Psoas muscle (tissue), 8 donors: ENCODE results near the gene DVL1. TPM values are rescaled to one million over a fixed set of nuclear protein-coding genes. Genes with fewer than 3 reads are reported as not detected.

ENCODE experiments used
- ATAC-seq, 4 donors: fragments of 200-7000 bp; cut with Tn5 transposase; one replicate each; pipeline ENCODE4 v1.9.1; 2020; ENCODE audit warnings: moderate library complexity in 3 of 4, mild to moderate bottlenecking in 2 of 4
- DNase-seq, 2 donors: peaks; one replicate each; pipeline ENCODE4 v3.0.0-alpha.2; 2020
- H3K27ac ChIP-seq: fragments of 200-600 bp; one replicate; pipeline ENCODE4 v1.8.0; 2022
- H3K27me3 ChIP-seq, 3 donors: fragments of 200-600 bp in 1 of 3; one replicate each; pipeline versions ENCODE4 v1.6.1 to v1.8.0; 2013 to 2022; ENCODE audit warnings: low read length in 2 of 3, mild to moderate bottlenecking in 2 of 3, moderate library complexity in 1 of 3; ENCODE audit not compliant: insufficient read depth in 3 of 3
- H3K36me3 ChIP-seq, 2 donors: fragments of 200-600 bp in 1 of 2; one replicate each; pipeline versions ENCODE4 v1.6.1 to v1.8.0; 2013 to 2022; ENCODE audit warnings: low read depth in 1 of 2, mild to moderate bottlenecking in 1 of 2, moderate library complexity in 1 of 2; ENCODE audit not compliant: insufficient read depth in 1 of 2
- H3K4me1 ChIP-seq: fragments of 200-600 bp; one replicate; pipeline ENCODE4 v1.8.0; 2022
- H3K4me3 ChIP-seq: fragments of 200-600 bp; one replicate; pipeline ENCODE4 v1.8.0; 2022; ENCODE audit warnings: mild to moderate bottlenecking
- H3K9me3 ChIP-seq: fragments of 200-600 bp; one replicate; pipeline ENCODE4 v1.8.0; 2022
- CTCF ChIP-seq: fragments of 200-600 bp; IDR thresholded peaks from one replicate; pipeline ENCODE4 v1.8.0; 2022; ENCODE audit warnings: antibody characterized with exemption
- WGBS, 3 donors: extraction: QIAGEN DNeasy Blood & Tissue Kit; methylation state at CpG; one replicate each; pipeline versions ENCODE4 v1.1.6 to v1.1.7; 2013; 5-methylcytosine and 5-hydroxymethylcytosine counted together
- intact Hi-C, 2 donors: fragments of 100-400 bp; cut with DNase I; formaldehyde crosslinking; loops; one replicate each; pipeline versions ENCODE4 v1.11.0 to v1.14.2; 2022
- polyA plus RNA-seq, 3 donors: library from polyadenylated mRNA; stranded (reverse); fragments of 200-250 nt; gene quantifications; one replicate each; pipeline ENCODE4 v1.2.3, GENCODE V29; 2013
- total RNA-seq, 4 donors: library from RNA; stranded (reverse); fragmentation: NEBNext Ultra II Directional in 2 of 4; extraction: Animal tissue kit (Norgen Biotek cat#: 25700) in 2 of 4; gene quantifications; one replicate each; pipeline versions ENCODE4 v1.2.1 to v1.2.4, GENCODE V29; 2021 to 2023
- donor health status: healthy with polysubstance abuse.
- donor health status: DM: no; HTN: no; CAD: no; lungs with moderate emphysema.
- donor health status: Bipolar disorder and iron deficiency.
- donor health status: healthy.
- donor health status: DM: yes; HTN: yes; CAD: no.
- donor health status: DM: no; HTN: no; CAD: no.
- donor health status: DM: no; HTN: no; CAD: no.
- donor health status: DM: yes; HTN: yes; CAD: no.

The DVL1 gene
- total and polyA plus RNA-seq, 7 donors: 162 to 215 (median 208) TPM

- Histone ChIP-seq H3K27ac (no peak overlapping the region), H3K27me3 (no peaks in the 10 kb centered on the region), H3K9me3 (no peaks in the 10 kb centered on the region), H3K36me3 (peaks cover 0 to 17% of the 10 kb centered on the region in 2 donors), H3K4me3 (no peak overlapping the region), H3K4me1 (peaks cover 10% of the 10 kb centered on the region)
- no peak for TF ChIP-seq CTCF
- intact Hi-C loops: no loop called here
- no peak for ATAC-seq
- peak in 1 of 2 donors; percentile 42 for DNase-seq
- WGBS, 3 donors: 89 to 91% (median 89%) methylated on average over 15 to 16 of the region's 16 CpGs
These were observed 31.6 kb upstream of the DVL1 start for GRCh38 chr1:1380860-1381259.

DNA sequence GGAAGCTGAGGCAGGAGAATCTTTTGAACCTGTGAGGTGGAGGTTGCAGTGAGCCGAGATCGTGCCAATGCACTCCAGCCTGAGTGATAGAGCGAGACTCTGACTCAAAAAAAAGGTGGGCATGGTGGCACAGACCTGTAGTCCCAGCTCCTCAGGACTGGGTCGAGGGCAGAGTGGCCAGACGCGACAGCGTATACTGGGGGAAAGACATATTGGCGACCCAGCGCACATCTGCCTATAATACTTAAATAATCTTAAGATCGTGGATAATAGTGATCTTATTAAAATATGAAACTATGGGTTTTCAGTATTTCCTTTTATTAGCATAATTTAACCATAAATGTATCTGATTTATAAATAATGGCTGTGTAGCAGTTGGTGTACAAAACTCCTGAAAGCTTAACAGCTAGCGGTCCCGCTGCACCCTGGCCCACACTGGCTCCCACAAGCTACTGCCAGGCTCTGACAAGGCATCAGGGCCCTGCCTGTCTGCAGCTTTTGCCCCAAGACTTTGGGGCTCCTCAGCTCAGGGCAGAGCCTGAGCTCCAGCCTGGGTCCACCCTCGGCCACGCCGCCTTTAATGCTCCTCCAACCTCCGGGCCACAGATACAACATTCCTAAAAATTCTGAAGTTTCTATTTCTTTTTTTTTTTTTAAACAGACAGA, 28.5 kb upstream of the DVL1 start:
- ATAC-seq: no peak
- no peak overlapping the region for H3K4me3 ChIP-seq
- intact Hi-C loops: no loop called here

DNA sequence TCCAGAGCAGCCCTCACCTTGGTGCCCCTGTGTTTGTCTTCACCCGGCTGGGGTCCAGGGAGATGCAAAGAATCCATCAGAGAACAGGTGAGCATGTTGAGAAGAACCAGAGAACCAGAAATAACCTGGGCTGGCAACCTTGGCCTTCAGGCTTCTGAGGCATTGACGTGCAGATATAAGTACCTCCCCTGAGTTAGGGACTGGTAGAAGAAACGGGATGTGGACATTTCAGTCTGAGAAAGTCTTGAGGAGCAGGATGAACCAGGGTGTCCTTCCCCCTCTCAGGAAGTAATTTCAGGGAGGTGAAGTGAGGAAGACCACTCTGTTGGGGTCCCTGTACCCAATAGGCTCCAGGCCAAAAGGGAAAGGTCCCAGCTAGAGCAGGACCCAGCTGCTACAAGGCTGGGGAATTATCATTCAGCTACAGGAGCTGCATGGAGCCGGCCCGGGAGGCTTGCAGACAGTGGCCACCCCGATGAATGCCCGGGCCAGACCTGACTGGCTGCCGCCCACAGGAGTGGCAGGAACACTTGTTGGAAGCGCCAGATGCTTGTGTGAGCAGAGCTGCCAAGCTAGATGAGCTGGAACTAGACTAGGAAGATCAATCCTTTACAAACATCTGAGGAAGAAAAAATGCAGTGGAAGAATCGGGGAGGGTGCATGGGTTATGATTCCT, 27.5 kb upstream of the DVL1 start:
- WGBS, 3 donors: 60 to 71% (median 65%) methylated on average over 10 of the region's 10 CpGs
- H3K9me3 ChIP-seq: no peaks in the 10 kb centered on the region
- no peak for ATAC-seq
- H3K27ac ChIP-seq: peak overlapping the region; percentile 1
- peaks cover 31% of the 10 kb centered on the region for H3K4me1 ChIP-seq
- TF ChIP-seq CTCF: no peak
- DNase-seq: peak in 1 of 2 donors; percentile 49
- no peak overlapping the region for H3K4me3 ChIP-seq
- intact Hi-C loops: no loop called here
- H3K36me3 ChIP-seq: peaks cover 0 to 12% of the 10 kb centered on the region in 2 donors
- no peaks in the 10 kb centered on the region for H3K27me3 ChIP-seq

More for the DNA sequence above, 28.5 kb upstream of the DVL1 start:
- WGBS, 3 donors: 92 to 95% (median 94%) methylated on average over 16 of the region's 16 CpGs
- H3K36me3 ChIP-seq: peaks cover 0 to 12% of the 10 kb centered on the region in 2 donors
- no peak overlapping the region for H3K27ac ChIP-seq
- H3K4me1 ChIP-seq: peaks cover 22% of the 10 kb centered on the region
- no peaks in the 10 kb centered on the region for H3K9me3 ChIP-seq
- no peaks in the 10 kb centered on the region for H3K27me3 ChIP-seq
- no peak for TF ChIP-seq CTCF
- DNase-seq: peak in 1 of 2 donors; percentile 41

DNA sequence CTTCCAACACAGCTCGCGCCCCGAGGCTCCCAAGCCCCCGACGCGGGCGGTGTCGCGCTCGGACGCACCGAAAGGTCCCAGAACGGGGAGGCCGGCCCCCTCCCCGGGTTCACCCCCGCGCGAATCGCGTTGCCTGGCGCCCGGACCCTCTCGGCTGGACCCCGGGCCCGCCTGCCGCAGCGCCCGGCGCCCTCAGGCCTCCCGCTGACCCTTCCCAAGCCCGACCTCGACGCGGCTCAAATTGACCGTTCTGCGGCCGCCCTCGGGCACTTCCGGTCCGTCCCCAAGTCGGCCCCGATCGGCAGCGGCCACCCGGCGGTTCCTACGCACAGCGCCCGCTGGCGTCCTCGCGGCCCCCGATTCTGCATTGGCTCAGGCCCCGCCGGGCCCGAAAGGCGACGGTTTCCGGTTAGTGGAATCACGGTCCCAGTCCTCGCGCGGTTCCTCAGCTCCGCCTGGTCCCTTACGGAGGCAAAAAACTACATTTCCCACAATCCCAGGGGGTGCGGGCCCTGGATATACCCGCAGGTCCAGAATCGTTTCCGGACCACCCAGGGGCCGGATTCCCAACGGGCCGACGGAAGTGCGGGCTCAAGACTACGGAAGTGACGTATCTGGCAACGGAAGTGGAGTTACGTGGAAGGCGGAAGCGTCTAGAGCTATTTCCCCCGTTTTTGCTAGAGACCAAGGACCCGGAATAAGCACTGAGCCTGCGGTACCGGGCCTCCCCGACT, 25.9 kb upstream of the DVL1 start, which contains the start of gene AURKAIP1:
TSS of gene AURKAIP1 (minus strand) at position 279 of the 734 bp plus-strand sequence. CDS start 451 bp downstream, outside the sequence.
- H3K4me3 ChIP-seq: peak within 1 kb of the TSS; percentile 87
- WGBS, 3 donors: 0 to 1% (median 1%) methylated on average over 79 to 85 of the region's 85 CpGs
- peak; percentile 29 for TF ChIP-seq CTCF
- H3K4me1 ChIP-seq: peaks cover 32% of the 10 kb centered on the region
- H3K9me3 ChIP-seq: no peaks in the 10 kb centered on the region
- intact Hi-C loops: loop anchor here in 1 of 2 donors (2.0 kb wide), 1 partner anchor 24 kb away; the partner anchor contains the start of gene CCNL2
- peak within 1 kb of the TSS; percentile 90 for H3K27ac ChIP-seq
- no peaks in the 10 kb centered on the region for H3K27me3 ChIP-seq
- peaks cover 0 to 12% of the 10 kb centered on the region in 2 donors for H3K36me3 ChIP-seq
- DNase-seq (peak; percentile 97 to 99), ATAC-seq (peak; percentile 93 to 95 (median 94))
